CD4-positive, alpha-beta T cell treated with Interleukin-4 for 4 hours (primary cell): ENCODE measurements around the gene OR7C1.

Source experiments
- DNase-seq: peaks from one replicate; pipeline ENCODE4 v3.0.0-alpha.2; 2020

Gene OR7C1

GRCh38 chr19:14763497-14764145 lies 71.4 kb downstream of the OR7C1 start:
- no peak for DNase-seq

DNA sequence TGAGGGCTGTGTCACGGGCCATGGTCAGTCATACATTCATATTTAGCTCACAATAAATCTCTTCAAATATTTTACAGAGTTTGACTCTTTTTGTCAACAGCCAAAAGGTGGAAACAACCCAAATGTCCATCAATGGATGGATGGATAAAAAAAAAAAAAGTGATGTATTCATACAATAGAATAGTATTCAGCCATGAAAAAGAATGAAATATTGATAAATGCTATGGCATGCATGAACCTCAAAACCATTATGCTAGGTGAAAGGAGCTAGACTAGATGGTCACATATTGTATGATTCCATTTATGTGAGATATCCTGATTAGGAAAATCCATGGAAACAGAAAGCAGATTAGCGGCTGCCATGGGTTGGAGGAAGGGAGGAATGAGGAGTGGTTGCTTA lies 72.9 kb downstream of the OR7C1 start:
- DNase-seq, result no peak

GRCh38 chr19:14761607-14762006 lies 73.4 kb downstream of the OR7C1 start:
- no peak for DNase-seq

- DNase-seq, result no peak
These were observed 76.2 kb downstream of the OR7C1 start for GRCh38 chr19:14758816-14759215.

DNA sequence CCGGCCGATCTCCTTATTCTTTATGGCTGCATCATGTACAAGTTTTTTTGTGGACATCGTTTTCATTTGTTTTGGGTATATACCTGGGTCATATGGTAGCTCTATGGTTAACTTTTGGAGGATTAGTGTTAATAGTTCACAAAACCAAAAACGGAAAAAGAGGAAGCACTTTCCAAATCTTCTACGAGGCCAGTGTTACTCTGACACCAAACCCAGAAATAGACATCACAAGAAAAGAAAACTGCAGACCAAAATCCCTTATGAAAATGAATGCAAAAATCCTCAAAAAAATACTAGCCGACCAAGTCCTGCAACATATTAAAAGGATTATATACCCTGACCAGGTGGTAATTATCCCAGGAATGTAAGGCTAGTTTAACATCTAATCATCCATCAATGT lies 86.4 kb downstream of the OR7C1 start:
- DNase-seq, result no peak
